ENCODE results near the gene ALDH4A1.

DNA sequence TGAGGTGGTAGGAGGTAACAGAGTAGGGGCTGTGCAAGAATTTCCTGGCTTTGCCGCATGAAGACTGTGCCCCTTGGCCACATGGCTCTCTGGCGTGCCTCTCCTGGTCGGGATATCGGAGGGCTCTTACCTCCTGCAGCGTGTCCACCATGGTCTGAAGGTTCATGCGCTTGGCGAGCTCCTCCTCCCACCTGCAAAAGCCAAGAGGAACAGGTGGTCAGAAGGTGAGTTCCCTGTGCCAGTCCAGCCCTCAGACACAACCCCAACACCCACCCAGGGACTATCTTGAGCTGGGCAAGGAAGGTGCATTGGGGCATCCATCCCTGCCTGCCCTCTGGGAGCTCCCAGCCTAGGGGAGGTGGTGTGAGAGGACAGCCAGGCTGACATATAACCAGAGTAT is 18.6 kb upstream of the ALDH4A1 start:
- TF ChIP-seq POLR2AphosphoS5 (IDR thresholded peaks at IDR 0.05; ENCODE audit: low read depth, low read length) (no peak), TAF1 (IDR thresholded peaks at IDR 0.05; ENCODE audit: borderline replicate concordance, low read depth, low read length) (no peak), POLR2A (IDR thresholded peaks at IDR 0.05; ENCODE audit: low read depth, low read length) (no peak)
